Erythroblast (primary cell): ENCODE data around the gene IFI16.

ENCODE experiments used
- GATA1 ChIP-seq: IDR thresholded peaks from 2 replicates; pipeline ENCODE4 v1.6.1; 2011; ENCODE audit warnings: low read depth, mild to moderate bottlenecking, control low read depth, low read length, moderate library complexity
- POLR2A ChIP-seq: IDR thresholded peaks from 2 replicates; pipeline ENCODE4 v1.6.1; 2011; ENCODE audit warnings: mild to moderate bottlenecking, low read length

DNA sequence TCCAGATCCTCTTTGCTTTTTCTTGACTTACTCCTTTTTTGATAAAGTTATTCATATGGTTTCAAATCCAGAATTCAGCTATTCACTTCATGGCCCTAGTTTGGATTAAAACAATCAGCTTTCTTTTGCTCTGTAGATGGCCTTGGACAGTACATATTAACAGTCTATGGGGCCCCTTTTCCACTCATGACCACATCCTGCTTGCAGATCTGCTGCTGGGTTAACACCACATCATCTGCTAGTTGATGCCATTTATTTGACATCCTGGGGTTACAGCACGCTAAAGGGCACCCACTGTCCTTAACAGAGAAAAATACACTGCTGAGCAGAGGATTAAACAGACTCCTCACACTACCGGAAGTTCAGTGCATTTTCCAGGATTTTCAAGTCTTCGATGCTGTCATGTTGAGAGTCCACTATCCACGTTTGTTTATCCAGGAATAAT, 941 bp upstream of the IFI16 start:
- no peak for TF ChIP-seq POLR2A
- TF ChIP-seq GATA1 = no peak
